GM12878 (cell line): ENCODE data around the gene SLC22A23.

Experiments used
- EGR1 ChIP-seq, 2 experiments: IDR thresholded peaks; 1 replicate in 1 of 2; 2 replicates in 1 of 2; pipeline ENCODE4 v1.6.1; 2011 to 2012; ENCODE audit warnings: low read depth in 2 of 2, low read length in 2 of 2, borderline replicate concordance in 1 of 2, mild to moderate bottlenecking in 1 of 2, moderate library complexity in 1 of 2
- EP300 ChIP-seq, 2 experiments: fragments of 150-350 bp in 1 of 2; IDR thresholded peaks; 2 replicates each; pipeline ENCODE4 v1.6.1; 2011 to 2012; ENCODE audit warnings: low read depth in 2 of 2, low read length in 2 of 2, borderline replicate concordance in 1 of 2, improper control_type of control experiment in 1 of 2, inconsistent platforms in 1 of 2; ENCODE audit not compliant: control insufficient read depth in 1 of 2
- EZH2 ChIP-seq: IDR thresholded peaks from 2 replicates; pipeline ENCODE4 v1.6.1; 2012; ENCODE audit warnings: low read depth, mild to moderate bottlenecking, control low read depth, inconsistent platforms, low read length, borderline replicate concordance; ENCODE audit not compliant: control insufficient read depth
- KDM1A ChIP-seq: fragments of 200-600 bp; sonication (generic); IDR thresholded peaks from 2 replicates; pipeline ENCODE4 v1.6.1; 2016; ENCODE audit warnings: borderline replicate concordance
- NBN ChIP-seq: fragments of 450-650 bp; IDR thresholded peaks from 2 replicates; pipeline ENCODE4 v1.6.1; 2016
- NRF1 ChIP-seq: conservative IDR thresholded peaks from 2 replicates; pipeline ENCODE4 v1.6.1; 2011; ENCODE audit warnings: mild to moderate bottlenecking, low read depth, low read length, improper control_type of control experiment
- POLR2A ChIP-seq: IDR thresholded peaks from 2 replicates; pipeline ENCODE4 v1.6.1; 2011; ENCODE audit warnings: low read depth, mild to moderate bottlenecking, low read length
- POLR2AphosphoS5 ChIP-seq: IDR thresholded peaks from 2 replicates; pipeline ENCODE4 v1.6.1; 2011; ENCODE audit warnings: mild to moderate bottlenecking, low read length, inconsistent platforms
- RB1 ChIP-seq: fragments of 450-650 bp; formaldehyde crosslinking; IDR thresholded peaks from 2 replicates; pipeline ENCODE4 v1.6.1; 2017; ENCODE audit warnings: mild to moderate bottlenecking, borderline replicate concordance
- TARDBP ChIP-seq: IDR thresholded peaks from 2 replicates; pipeline ENCODE4 v1.6.1; 2016; ENCODE audit warnings: borderline replicate concordance
- TF ChIP-seq, protein P1 (sequence below), 3 experiments: IDR thresholded peaks in 2 of 3; conservative IDR thresholded peaks in 1 of 3; 2 replicates each; pipeline ENCODE4 v1.5.1; 2011; ENCODE audit warnings: low read depth in 3 of 3, low read length in 3 of 3, mild to moderate bottlenecking in 3 of 3, control low read depth in 2 of 3, moderate library complexity in 2 of 3, inconsistent platforms in 1 of 3, mixed read lengths in 1 of 3; ENCODE audit not compliant: control insufficient read depth in 2 of 3, insufficient read depth in 1 of 3; ENCODE audit errors: extremely low read depth in 1 of 3
- TF ChIP-seq, protein P2 (sequence below): IDR thresholded peaks from 2 replicates; pipeline ENCODE4 v1.6.1; 2012; ENCODE audit warnings: low read depth, low read length, improper control_type of control experiment

DNA sequence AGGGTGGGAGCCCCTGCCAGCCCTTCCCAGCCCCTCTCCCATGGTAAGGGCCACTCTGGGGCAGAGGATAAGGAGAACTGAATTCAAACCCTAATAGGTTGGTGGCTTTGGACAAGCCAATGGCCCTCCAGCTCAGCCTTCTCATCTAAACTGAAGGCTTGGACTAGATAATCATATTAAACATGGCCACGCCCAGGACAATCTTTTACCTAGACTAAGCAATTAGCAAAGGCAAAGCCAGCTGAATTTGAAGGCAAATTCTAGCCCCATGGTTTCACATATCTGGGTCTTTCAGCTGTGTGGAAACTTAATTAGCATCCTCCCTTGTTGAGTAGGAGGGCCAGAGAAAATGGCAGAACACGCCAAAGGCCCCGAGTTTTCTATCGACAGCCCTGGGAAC, 10.7 kb downstream of the SLC22A23 start:
- TF ChIP-seq POLR2AphosphoS5 (no peak), NRF1 (no peak), TARDBP (no peak), RB1 (no peak), KDM1A (no peak), NBN (no peak), POLR2A (no peak), EZH2 (no peak), EGR1 (IDR thresholded peaks at IDR 0.05; ENCODE audit: borderline replicate concordance in 1 of 2, low read depth in 2 of 2, low read length in 2 of 2) (no peak), EP300 (IDR thresholded peaks at IDR 0.05; ENCODE audit: borderline replicate concordance in 1 of 2, control insufficient read depth in 1 of 2, low read depth in 2 of 2, low read length in 2 of 2) (no peak)
- TF ChIP-seq, protein P1, sequence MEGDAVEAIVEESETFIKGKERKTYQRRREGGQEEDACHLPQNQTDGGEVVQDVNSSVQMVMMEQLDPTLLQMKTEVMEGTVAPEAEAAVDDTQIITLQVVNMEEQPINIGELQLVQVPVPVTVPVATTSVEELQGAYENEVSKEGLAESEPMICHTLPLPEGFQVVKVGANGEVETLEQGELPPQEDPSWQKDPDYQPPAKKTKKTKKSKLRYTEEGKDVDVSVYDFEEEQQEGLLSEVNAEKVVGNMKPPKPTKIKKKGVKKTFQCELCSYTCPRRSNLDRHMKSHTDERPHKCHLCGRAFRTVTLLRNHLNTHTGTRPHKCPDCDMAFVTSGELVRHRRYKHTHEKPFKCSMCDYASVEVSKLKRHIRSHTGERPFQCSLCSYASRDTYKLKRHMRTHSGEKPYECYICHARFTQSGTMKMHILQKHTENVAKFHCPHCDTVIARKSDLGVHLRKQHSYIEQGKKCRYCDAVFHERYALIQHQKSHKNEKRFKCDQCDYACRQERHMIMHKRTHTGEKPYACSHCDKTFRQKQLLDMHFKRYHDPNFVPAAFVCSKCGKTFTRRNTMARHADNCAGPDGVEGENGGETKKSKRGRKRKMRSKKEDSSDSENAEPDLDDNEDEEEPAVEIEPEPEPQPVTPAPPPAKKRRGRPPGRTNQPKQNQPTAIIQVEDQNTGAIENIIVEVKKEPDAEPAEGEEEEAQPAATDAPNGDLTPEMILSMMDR (IDR thresholded peaks at IDR 0.05 in 2 of 3, conservative IDR thresholded peaks at IDR 0.05 in 1 of 3; ENCODE audit: control insufficient read depth in 2 of 3, extremely low read depth in 1 of 3, insufficient read depth in 1 of 3, low read depth in 3 of 3, low read length in 3 of 3), result no peak
- TF ChIP-seq, protein P2, sequence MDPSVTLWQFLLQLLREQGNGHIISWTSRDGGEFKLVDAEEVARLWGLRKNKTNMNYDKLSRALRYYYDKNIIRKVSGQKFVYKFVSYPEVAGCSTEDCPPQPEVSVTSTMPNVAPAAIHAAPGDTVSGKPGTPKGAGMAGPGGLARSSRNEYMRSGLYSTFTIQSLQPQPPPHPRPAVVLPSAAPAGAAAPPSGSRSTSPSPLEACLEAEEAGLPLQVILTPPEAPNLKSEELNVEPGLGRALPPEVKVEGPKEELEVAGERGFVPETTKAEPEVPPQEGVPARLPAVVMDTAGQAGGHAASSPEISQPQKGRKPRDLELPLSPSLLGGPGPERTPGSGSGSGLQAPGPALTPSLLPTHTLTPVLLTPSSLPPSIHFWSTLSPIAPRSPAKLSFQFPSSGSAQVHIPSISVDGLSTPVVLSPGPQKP, result no peak
